ENCODE results near the gene ZNF407.

ZNF407 gene

GRCh38 chr18:74631623-74632350 lies 34.1 kb downstream of the ZNF407 start:
- no peak for DNase-seq

- no peak for DNase-seq
These were observed 34.6 kb downstream of the ZNF407 start for GRCh38 chr18:74632351-74632679.

DNA sequence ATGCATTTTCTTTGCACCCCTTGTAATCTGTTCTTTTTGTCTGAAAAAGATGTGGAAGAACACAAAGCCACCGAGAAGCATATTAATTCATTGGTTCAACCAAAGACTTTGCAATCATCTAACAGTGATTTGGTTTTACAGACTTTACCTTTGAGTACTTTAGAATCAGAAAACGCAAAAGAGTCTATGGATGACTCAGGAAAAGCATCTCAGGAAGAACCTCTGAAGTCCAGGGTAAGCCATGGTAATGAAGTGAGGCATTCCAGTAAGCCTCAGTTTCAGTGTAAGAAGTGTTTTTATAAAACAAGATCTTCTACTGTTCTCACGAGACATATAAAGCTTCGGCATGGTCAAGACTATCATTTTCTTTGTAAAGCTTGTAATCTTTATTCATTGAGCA lies 35.2 kb downstream of the ZNF407 start:
- DNase-seq, result no peak

GRCh38 chr18:74633652-74634352 lies 36.1 kb downstream of the ZNF407 start:
- DNase-seq, result no peak

DNA sequence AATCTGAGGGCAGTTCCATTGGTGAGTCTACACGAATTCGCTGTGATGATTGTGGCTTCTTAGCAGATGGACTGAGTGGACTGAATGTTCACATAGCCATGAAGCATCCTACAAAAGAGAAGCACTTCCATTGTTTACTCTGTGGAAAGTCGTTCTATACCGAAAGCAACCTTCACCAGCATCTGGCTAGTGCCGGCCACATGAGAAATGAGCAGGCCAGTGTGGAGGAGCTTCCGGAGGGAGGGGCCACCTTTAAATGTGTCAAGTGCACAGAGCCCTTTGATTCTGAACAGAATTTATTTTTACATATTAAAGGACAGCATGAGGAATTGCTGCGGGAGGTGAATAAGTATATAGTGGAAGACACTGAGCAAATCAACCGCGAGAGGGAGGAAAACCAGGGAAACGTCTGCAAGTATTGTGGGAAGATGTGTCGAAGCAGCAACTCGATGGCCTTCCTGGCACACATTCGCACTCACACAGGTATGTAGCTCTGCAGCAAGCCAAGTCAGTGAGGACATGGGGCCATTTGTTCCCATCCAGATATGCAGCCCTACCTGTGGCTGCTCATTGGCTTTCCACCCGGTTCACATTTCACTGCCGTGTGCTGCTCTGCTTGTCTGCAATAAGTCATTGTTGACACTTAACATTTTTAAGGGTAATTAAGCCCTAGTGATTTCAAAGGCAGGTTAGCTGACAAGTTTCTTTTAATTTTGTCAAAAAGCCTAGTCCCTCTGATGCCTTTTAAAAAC lies 37.7 kb downstream of the ZNF407 start:
- DNase-seq, result no peak

DNA sequence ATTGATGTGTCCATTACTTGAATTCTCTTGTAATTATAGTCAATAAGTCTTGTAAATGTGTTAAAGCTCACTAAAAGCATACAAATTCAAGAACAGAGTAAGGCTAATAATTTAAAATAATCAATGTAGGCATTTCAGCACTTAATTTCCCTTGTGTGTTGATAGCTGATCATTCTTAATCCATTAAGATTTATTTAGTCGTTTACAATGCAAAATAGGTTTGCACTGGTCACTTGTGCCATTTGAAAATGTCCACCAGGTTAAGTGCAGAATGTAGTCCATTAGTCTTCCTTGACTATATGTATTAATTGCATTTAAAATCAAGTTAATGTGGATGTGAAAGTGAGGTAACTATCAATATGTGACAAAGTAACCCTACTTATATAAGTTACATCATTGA lies 39.4 kb downstream of the ZNF407 start:
- DNase-seq, result no peak

- no peak for DNase-seq
These were observed 40.5 kb downstream of the ZNF407 start for GRCh38 chr18:74638210-74638609.

GRCh38 chr18:74644713-74645112 lies 47.0 kb downstream of the ZNF407 start:
- no peak for DNase-seq

- DNase-seq, result no peak
These were observed 48.0 kb downstream of the ZNF407 start for GRCh38 chr18:74645679-74646078.

DNA sequence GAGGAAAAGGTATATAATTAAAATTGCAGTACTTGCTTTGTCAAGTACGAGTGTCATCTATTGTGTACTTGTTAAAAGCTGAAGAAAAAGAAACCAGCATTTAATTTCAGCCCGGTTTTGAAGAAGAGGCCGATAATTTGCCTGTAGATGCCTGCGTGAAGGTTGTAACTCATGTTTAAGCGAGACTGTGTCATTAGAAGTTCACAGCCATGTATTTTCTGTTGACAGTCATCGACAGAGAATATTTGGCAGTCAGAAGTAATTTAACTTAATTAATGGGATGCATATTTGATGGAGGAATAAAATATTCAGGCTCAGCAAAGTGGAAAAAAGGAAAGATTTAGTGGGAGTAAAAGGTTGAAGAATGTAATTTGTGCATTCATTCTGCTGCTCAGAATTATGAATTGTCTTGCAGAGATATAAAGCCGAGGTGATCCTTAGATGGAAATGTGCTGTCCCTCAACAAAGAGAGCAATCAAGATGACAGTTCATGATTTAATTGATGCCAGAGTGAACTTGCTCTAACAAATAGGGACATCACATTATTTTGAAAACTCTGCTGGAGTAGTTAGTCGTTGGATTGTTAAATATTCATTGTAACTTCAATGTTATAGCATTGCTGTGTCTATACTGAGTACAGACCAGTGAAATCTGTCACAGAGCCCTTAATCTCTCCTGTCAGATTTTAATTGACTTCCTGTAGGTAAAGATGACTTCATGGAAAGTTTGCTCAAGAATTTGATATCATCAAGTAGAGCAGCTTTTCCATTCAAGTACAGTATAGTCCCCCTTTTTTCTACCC lies 53.9 kb downstream of the ZNF407 start:
- DNase-seq, result no peak

GRCh38 chr18:74652392-74652988 lies 54.8 kb downstream of the ZNF407 start:
- DNase-seq, result no peak

GRCh38 chr18:74654638-74655037 lies 57.0 kb downstream of the ZNF407 start:
- no peak for DNase-seq

- DNase-seq, result no peak
These were observed 63.3 kb downstream of the ZNF407 start for GRCh38 chr18:74661008-74661407.

- DNase-seq, result no peak
These were observed 64.0 kb downstream of the ZNF407 start for GRCh38 chr18:74661691-74662090.

- no peak for DNase-seq
These were observed 65.0 kb downstream of the ZNF407 start for GRCh38 chr18:74662622-74663021.

GRCh38 chr18:74665346-74665745 lies 67.7 kb downstream of the ZNF407 start:
- no peak for DNase-seq

DNA sequence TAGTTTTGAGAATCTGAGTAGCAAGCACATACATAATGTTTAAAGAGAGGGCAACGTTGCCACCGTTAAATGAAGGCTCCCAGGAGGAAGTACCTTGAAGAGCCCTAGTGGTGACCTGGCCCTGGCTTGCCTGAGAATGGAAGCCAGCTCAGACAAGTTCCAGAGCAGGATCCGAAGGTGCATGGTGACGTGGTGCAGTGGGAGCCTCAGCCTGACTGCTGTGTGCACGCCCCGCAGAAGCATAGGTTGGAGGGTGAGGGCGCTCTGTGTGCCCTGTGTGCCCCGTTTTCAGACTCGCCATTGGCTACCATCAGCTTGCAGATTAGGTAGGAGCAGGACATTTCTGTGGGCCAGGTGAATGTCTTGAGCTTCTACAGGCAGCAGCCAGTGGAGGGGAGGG lies 68.2 kb downstream of the ZNF407 start:
- no peak for DNase-seq

- no peak for DNase-seq
These were observed 71.6 kb downstream of the ZNF407 start for GRCh38 chr18:74669136-74669798.

DNA sequence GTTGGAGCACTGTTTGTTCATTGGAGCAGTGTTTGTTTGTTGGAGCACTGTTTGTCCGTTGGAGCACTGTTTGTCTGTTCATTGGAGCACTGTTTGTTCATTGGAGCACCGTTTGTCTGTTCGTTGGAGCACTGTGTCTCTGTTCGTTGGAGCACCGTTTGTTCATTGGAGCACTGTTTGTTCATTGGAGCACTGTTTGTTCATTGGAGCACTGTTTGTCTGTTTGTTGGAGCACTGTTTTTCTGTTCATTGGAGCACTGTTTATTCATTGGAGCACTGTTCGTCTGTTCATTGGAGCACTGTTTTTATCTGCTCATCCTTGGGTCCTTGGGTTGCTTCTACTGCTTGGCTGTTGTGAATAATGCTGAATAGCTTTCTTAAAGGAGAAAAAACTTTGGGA lies 74.7 kb downstream of the ZNF407 start:
- DNase-seq, result no peak

- DNase-seq, result no peak
These were observed 76.8 kb downstream of the ZNF407 start for GRCh38 chr18:74674487-74674886.

- no peak for DNase-seq
These were observed 81.5 kb downstream of the ZNF407 start for GRCh38 chr18:74679006-74679678.

- no peak for DNase-seq
These were observed 82.0 kb downstream of the ZNF407 start for GRCh38 chr18:74679679-74680076.
